Bone marrow (tissue), 2 donors: Measurements from ENCODE around the gene SLC10A3.

Experiments used
- DNase-seq, 2 donors: peaks; one replicate each; lab custom pipeline; 2025; lab: John Stamatoyannopoulos, UW

Gene SLC10A3

GRCh38 chrX:154483325-154483724 is 7.1 kb downstream of the SLC10A3 start:
- no peak for DNase-seq

- no peak for DNase-seq
These were observed 7.6 kb downstream of the SLC10A3 start for GRCh38 chrX:154482786-154483185.

- DNase-seq: no peak
These were observed 8.4 kb downstream of the SLC10A3 start for GRCh38 chrX:154481911-154482601.

GRCh38 chrX:154481195-154481594 is 9.2 kb downstream of the SLC10A3 start:
- DNase-seq: no peak

- peak; percentile 78 to 80 for DNase-seq
These were observed 11.5 kb downstream of the SLC10A3 start, which contains the start of gene LAGE3 for GRCh38 chrX:154478728-154479622. TSS of gene LAGE3 (minus strand) at chrX:154479281. CDS start at chrX:154478915, 366 bp downstream.

GRCh38 chrX:154477891-154478477 is 12.4 kb downstream of the SLC10A3 start:
- DNase-seq: no peak

GRCh38 chrX:154476821-154477220 is 13.6 kb downstream of the SLC10A3 start:
- no peak for DNase-seq

GRCh38 chrX:154473683-154474082 is 16.7 kb downstream of the SLC10A3 start:
- DNase-seq: no peak

- DNase-seq: no peak
These were observed 17.5 kb downstream of the SLC10A3 start for GRCh38 chrX:154472685-154473632.

- DNase-seq: no peak
These were observed 18.4 kb downstream of the SLC10A3 start for GRCh38 chrX:154471839-154472684.

GRCh38 chrX:154470914-154471568 is 19.4 kb downstream of the SLC10A3 start:
- DNase-seq: no peak

GRCh38 chrX:154470434-154470833 is 20.0 kb downstream of the SLC10A3 start:
- DNase-seq: no peak

GRCh38 chrX:154469880-154470279 is 20.5 kb downstream of the SLC10A3 start:
- DNase-seq: no peak

GRCh38 chrX:154469114-154469513 is 21.3 kb downstream of the SLC10A3 start:
- no peak for DNase-seq

- DNase-seq: no peak
These were observed 22.2 kb downstream of the SLC10A3 start for GRCh38 chrX:154468217-154468616.

- DNase-seq: no peak
These were observed 22.9 kb downstream of the SLC10A3 start for GRCh38 chrX:154467556-154467955.

- no peak for DNase-seq
These were observed 23.5 kb downstream of the SLC10A3 start for GRCh38 chrX:154466907-154467306.

GRCh38 chrX:154466036-154466435 is 24.4 kb downstream of the SLC10A3 start:
- DNase-seq: no peak

- no peak for DNase-seq
These were observed 24.8 kb downstream of the SLC10A3 start for GRCh38 chrX:154465601-154466000.

GRCh38 chrX:154464806-154465365 is 25.5 kb downstream of the SLC10A3 start:
- DNase-seq: no peak
